ENCODE data around the gene WSCD2. TPM values are rescaled to one million over a fixed set of nuclear protein-coding genes. Genes with fewer than 3 reads are reported as not detected.
A peak's percentile ranks its signal among the peaks of the same experiment; 100 is the strongest.

The WSCD2 gene
- total RNA-seq, 1 donor from 2014 or later: 1.9 TPM

DNA sequence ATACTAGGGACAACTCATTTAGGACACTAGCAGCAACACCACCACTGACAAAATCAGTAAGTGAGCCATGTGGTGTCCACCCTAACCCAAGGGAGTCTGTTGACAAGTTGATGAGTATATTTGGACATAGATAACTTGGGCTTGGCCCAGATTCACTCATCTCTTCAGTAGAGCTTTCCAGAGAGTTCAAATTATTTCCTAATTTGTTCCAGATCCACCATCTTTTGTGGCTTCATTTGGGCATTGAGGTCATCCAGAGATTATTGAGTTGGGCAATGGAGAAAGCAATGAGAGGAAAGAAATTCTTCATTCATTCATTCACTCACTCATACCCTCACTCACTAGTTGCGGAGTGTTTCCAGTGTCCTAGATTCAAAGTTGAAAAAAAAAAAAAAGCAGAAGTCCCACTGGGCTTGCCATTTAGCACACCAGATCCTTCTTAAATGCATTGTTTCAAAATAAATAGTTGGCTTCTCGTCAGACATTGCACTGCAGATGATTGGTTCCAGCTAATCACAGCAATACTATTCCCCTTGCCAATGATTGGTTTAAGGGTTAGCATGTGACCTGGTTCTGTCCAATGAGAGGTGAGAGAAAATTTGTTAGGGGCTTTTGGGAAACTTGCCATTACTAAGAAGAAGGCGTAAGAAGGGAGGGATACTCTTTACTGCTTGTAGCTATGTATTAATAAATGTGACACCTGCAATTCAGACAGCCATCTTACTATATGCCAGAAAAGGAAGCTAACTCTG lies 31.8 kb upstream of the WSCD2 start:
- H3K4me3 Mint-ChIP-seq: no peak overlapping the region
- H3K9me3 Mint-ChIP-seq: no peaks in the 10 kb centered on the region
- CTCF ChIA-PET: interaction anchor here (1.1 to 3.3 kb wide), 2 partner anchors 97 to 415 kb away, joined by 4 to 9 read pairs; no protein-coding TSS in a partner anchor
- no peaks in the 10 kb centered on the region for H3K36me3 Mint-ChIP-seq (ENCODE audit: low read depth)
- TF ChIP-seq, protein P1, sequence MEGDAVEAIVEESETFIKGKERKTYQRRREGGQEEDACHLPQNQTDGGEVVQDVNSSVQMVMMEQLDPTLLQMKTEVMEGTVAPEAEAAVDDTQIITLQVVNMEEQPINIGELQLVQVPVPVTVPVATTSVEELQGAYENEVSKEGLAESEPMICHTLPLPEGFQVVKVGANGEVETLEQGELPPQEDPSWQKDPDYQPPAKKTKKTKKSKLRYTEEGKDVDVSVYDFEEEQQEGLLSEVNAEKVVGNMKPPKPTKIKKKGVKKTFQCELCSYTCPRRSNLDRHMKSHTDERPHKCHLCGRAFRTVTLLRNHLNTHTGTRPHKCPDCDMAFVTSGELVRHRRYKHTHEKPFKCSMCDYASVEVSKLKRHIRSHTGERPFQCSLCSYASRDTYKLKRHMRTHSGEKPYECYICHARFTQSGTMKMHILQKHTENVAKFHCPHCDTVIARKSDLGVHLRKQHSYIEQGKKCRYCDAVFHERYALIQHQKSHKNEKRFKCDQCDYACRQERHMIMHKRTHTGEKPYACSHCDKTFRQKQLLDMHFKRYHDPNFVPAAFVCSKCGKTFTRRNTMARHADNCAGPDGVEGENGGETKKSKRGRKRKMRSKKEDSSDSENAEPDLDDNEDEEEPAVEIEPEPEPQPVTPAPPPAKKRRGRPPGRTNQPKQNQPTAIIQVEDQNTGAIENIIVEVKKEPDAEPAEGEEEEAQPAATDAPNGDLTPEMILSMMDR (IDR thresholded peaks at IDR 0.05): no peak
- H3K27me3 Mint-ChIP-seq: peaks cover 8% of the 10 kb centered on the region
- POLR2A ChIA-PET: no interaction called here
- no peak for ATAC-seq (ENCODE audit: low read depth)
- no peak overlapping the region for H3K27ac Mint-ChIP-seq
- H3K4me1 Mint-ChIP-seq: no peaks in the 10 kb centered on the region
- DNase-seq: no peak
- intact Hi-C loops (cut with micrococcal nuclease): no loop called here

DNA sequence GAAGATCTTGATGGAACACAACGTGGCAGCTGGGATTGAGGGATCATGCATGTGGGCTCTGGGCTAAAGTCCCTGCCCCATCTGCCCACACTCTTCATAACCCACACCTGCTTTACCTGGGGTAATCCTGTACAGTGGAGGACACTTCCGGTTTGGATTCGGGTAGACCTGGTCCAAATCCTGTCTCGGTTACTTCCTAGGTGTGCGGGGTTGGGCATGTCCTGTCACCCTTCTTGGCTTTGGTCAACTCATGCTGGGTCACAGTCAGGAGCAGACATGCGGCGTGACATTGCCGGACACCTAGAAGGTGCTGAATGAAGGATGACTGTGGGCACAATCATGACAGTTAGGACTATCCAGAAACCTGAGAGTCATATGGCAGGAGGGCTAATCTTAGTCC lies 30.7 kb upstream of the WSCD2 start:
- Mint-ChIP-seq H3K4me3 (no peak overlapping the region), H3K36me3 (ENCODE audit: low read depth) (no peaks in the 10 kb centered on the region), H3K9me3 (no peaks in the 10 kb centered on the region), H3K27ac (no peak overlapping the region), H3K4me1 (no peaks in the 10 kb centered on the region), H3K27me3 (peaks cover 3% of the 10 kb centered on the region)
- TF ChIP-seq, protein P1 (IDR thresholded peaks at IDR 0.05): no peak
- intact Hi-C loops (cut with micrococcal nuclease): no loop called here
- no peak for ATAC-seq (ENCODE audit: low read depth)
- CTCF ChIA-PET: interaction anchor here (1.1 to 3.3 kb wide), 2 partner anchors 96 to 414 kb away, joined by 4 to 9 read pairs; no protein-coding TSS in a partner anchor
- no peak for DNase-seq
- POLR2A ChIA-PET: no interaction called here

DNA sequence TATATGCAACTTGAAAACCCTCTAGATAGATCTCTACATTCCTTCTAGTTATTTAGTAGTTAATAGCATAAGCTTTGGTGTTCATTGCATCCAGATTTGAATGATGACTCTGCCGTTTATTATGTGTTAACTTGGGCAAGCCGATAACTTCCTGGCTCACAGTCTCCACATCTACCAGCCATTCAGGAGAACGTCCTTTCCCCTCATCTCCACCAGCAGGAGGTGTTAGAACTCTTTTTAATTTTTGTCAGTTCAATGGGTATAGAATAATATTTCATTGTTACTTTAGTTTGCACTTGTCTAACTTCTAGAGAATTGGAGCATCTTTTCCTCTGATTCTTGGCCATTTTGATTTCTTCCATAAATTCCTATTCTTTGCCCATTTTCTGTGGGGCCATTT lies 30.0 kb upstream of the WSCD2 start:
- ATAC-seq (ENCODE audit: low read depth) (peak; percentile 47), DNase-seq (no peak)
- H3K4me3 Mint-ChIP-seq: no peak overlapping the region
- peaks cover 5% of the 10 kb centered on the region for H3K27me3 Mint-ChIP-seq
- intact Hi-C loops (cut with micrococcal nuclease): loop anchor here (1.0 kb wide), 5 partner anchors 20 to 413 kb away; partner anchors contain the start of gene WSCD2
- H3K27ac Mint-ChIP-seq: no peak overlapping the region
- TF ChIP-seq, protein P1 (IDR thresholded peaks at IDR 0.05): no peak
- H3K36me3 Mint-ChIP-seq (ENCODE audit: low read depth): no peaks in the 10 kb centered on the region
- no peaks in the 10 kb centered on the region for H3K9me3 Mint-ChIP-seq
- CTCF ChIA-PET: interaction anchor here (3.3 kb wide), 1 partner anchor 413 kb away, joined by 9 read pairs; no protein-coding TSS in a partner anchor
- H3K4me1 Mint-ChIP-seq: no peaks in the 10 kb centered on the region
- POLR2A ChIA-PET: no interaction called here

DNA sequence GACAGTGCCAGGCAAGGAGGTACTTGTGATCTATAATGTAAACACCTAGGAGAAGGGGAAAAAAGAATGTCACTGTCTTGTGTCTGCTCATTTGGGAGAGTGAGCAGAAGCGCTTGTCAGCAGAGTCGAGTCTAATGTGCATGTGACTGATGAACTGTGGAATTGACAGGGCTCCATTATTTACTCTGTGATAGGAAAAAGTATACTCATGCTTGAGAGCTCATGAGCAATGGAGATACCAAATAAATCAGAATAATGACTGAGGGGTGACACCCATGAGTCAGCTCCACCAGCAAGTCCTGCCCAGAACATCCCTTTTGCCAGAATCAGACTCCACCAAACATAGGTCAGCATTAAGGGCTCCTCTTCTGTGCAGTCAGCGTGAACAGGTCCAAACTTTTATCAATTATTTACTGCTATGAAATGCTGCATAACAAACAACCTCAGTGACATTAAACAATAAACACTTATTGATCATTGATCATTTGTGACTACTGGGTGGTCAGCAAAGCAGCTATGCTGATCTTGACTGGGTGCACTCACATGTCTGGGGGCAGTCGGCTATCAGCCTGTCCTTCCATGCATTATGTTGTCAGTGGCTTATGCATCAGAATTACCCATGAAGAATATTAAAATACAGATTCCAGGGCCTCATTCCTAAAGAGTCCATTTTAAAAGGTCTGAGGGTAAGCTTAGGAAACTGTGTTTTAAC lies 29.2 kb upstream of the WSCD2 start:
- TF ChIP-seq, protein P1 (IDR thresholded peaks at IDR 0.05): no peak
- no peaks in the 10 kb centered on the region for H3K36me3 Mint-ChIP-seq (ENCODE audit: low read depth)
- no peak overlapping the region for H3K27ac Mint-ChIP-seq
- H3K9me3 Mint-ChIP-seq: no peaks in the 10 kb centered on the region
- no peak for ATAC-seq (ENCODE audit: low read depth)
- ChIA-PET POLR2A (no interaction called here), CTCF (interaction anchor here (0.9 to 1.3 kb wide), 4 partner anchors 44 to 412 kb away, joined by 3 to 5 read pairs (median 3); no protein-coding TSS in a partner anchor)
- H3K4me3 Mint-ChIP-seq: no peak overlapping the region
- H3K27me3 Mint-ChIP-seq: peaks cover 2% of the 10 kb centered on the region
- H3K4me1 Mint-ChIP-seq: no peaks in the 10 kb centered on the region
- DNase-seq: no peak
- intact Hi-C loops (cut with micrococcal nuclease): loop anchor here (1.0 kb wide), 5 partner anchors 19 to 412 kb away; partner anchors contain the start of gene WSCD2

DNA sequence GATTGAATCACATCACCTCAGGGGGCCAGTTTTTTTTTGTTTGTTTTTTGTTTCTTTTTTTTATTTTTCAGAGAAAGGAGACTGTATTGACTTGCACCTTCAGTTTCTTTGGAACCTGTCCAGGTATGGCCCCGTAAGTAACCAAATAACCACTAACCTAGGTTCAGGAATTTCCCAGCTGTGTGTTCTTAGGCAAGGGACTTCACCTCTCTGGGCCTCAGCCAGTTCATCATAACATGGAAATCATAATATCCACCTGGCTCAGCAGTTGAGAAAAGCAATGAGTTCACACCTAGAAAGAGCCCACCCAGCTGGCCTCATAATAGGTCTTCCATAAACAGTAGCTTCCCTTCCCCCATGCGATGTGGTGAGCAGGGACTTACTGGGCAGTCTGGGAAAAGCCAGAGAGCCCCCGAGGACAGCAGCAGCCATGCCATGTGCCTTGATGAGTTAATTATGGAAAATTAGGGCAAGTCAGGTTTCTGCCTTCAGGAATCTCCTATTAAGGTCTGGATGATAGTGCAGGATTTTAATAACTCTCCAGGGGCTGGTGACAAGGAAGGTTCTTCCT lies 27.4 kb upstream of the WSCD2 start:
- DNase-seq (no peak), ATAC-seq (ENCODE audit: low read depth) (no peak)
- H3K4me3 Mint-ChIP-seq: no peak overlapping the region
- intact Hi-C loops (cut with micrococcal nuclease): no loop called here
- H3K36me3 Mint-ChIP-seq (ENCODE audit: low read depth): no peaks in the 10 kb centered on the region
- CTCF ChIA-PET: interaction anchor here (1.0 to 1.1 kb wide), 2 partner anchors 353 to 355 kb away, joined by 3 to 6 read pairs; no protein-coding TSS in a partner anchor
- H3K4me1 Mint-ChIP-seq: no peaks in the 10 kb centered on the region
- H3K27ac Mint-ChIP-seq: no peak overlapping the region
- H3K27me3 Mint-ChIP-seq: peaks cover 2% of the 10 kb centered on the region
- POLR2A ChIA-PET: no interaction called here
- H3K9me3 Mint-ChIP-seq: no peaks in the 10 kb centered on the region
- TF ChIP-seq, protein P1 (IDR thresholded peaks at IDR 0.05): no peak
